Karpas-422 (cell line): Measurements from ENCODE around the gene USP47. TPM values are rescaled to one million over a fixed set of nuclear protein-coding genes. Genes with fewer than 3 reads are reported as not detected.

Experiments
- DNase-seq: peaks from one replicate; pipeline ENCODE4 v3.0.0-alpha.2; 2015
- H2AFZ ChIP-seq: fragments of 200-600 bp; sonication (generic); 2 replicates; pipeline ENCODE4 v1.6.1; 2014; ENCODE audit warnings: antibody characterized with exemption, low read length, mixed read lengths
- H3K27ac ChIP-seq: fragments of 200-600 bp; sonication (generic); 2 replicates; pipeline ENCODE4 v1.5.1; 2014; ENCODE audit warnings: mild to moderate bottlenecking, low read length, moderate library complexity
- H3K27me3 ChIP-seq: fragments of 200-600 bp; sonication (generic); 2 replicates; pipeline ENCODE4 v1.6.1; 2014; ENCODE audit warnings: low read length, mixed read lengths
- H3K36me3 ChIP-seq: fragments of 200-600 bp; sonication (generic); 2 replicates; pipeline ENCODE4 v1.6.1; 2014; ENCODE audit warnings: low read length, mixed read lengths; ENCODE audit not compliant: insufficient read depth
- H3K4me1 ChIP-seq: fragments of 200-600 bp; sonication (generic); 2 replicates; pipeline ENCODE4 v1.6.1; 2014; ENCODE audit warnings: mild to moderate bottlenecking, low read length, mixed read lengths
- H3K4me2 ChIP-seq: fragments of 200-600 bp; sonication (generic); 2 replicates; pipeline ENCODE4 v1.6.1; 2014; ENCODE audit warnings: low read length, low read depth, mild to moderate bottlenecking; ENCODE audit not compliant: poor library complexity, severe bottlenecking
- H3K4me3 ChIP-seq: fragments of 200-600 bp; sonication (generic); 2 replicates; pipeline ENCODE4 v1.5.1; 2014; ENCODE audit warnings: mild to moderate bottlenecking, antibody characterized with exemption, low read length, mixed read lengths
- H3K79me2 ChIP-seq: fragments of 200-600 bp; sonication (generic); 2 replicates; pipeline ENCODE4 v1.6.1; 2014; ENCODE audit warnings: mild to moderate bottlenecking, low read length, mixed read lengths
- H3K9ac ChIP-seq: fragments of 200-600 bp; sonication (generic); 2 replicates; pipeline ENCODE4 v1.6.0; 2014; ENCODE audit warnings: low read length
- H3K9me2 ChIP-seq: fragments of 200-600 bp; sonication (generic), shearing (Covaris generic); replicated peaks from 2 replicates; pipeline ENCODE4 v1.6.0; 2014; ENCODE audit warnings: mild to moderate bottlenecking, low read length, moderate library complexity; ENCODE audit not compliant: insufficient read depth
- H3K9me3 ChIP-seq: fragments of 300-700, 200-600 bp; sonication (generic); 2 replicates; pipeline ENCODE4 v1.6.1; 2014; ENCODE audit warnings: low read length, mixed read lengths
- H4K20me1 ChIP-seq: fragments of 200-600 bp; sonication (generic); 2 replicates; pipeline ENCODE4 v1.6.1; 2014; ENCODE audit warnings: mild to moderate bottlenecking, antibody characterized with exemption, low read length, low read depth; ENCODE audit not compliant: insufficient read depth
- total RNA-seq: library from RNA; depleted of rRNA; stranded (reverse); fragments of >200 nt; shearing (Covaris generic); gene quantifications from 2 replicates; pipeline ENCODE4 v1.2.3, GENCODE V29; 2014; ENCODE audit warnings: low replicate concordance; rRNA removed

USP47 gene
- total RNA-seq, 1 experiment from 2014 or later = 61.2 TPM

GRCh38 chr11:12005476-12005875, 163.7 kb downstream of the USP47 start:
- Histone ChIP-seq H3K36me3 (no peaks in the 10 kb centered on the region), H3K4me3 (no peak overlapping the region), H3K27ac (no peak overlapping the region), H3K9me2 (no peaks in the 10 kb centered on the region), H4K20me1 (no peaks in the 10 kb centered on the region), H3K27me3 (no peaks in the 10 kb centered on the region), H3K4me2 (no peak overlapping the region), H3K9ac (no peak overlapping the region), H3K4me1 (no peaks in the 10 kb centered on the region), H3K79me2 (no peaks in the 10 kb centered on the region), H3K9me3 (no peaks in the 10 kb centered on the region), H2AFZ (no peak overlapping the region)
- no peak for DNase-seq

DNA sequence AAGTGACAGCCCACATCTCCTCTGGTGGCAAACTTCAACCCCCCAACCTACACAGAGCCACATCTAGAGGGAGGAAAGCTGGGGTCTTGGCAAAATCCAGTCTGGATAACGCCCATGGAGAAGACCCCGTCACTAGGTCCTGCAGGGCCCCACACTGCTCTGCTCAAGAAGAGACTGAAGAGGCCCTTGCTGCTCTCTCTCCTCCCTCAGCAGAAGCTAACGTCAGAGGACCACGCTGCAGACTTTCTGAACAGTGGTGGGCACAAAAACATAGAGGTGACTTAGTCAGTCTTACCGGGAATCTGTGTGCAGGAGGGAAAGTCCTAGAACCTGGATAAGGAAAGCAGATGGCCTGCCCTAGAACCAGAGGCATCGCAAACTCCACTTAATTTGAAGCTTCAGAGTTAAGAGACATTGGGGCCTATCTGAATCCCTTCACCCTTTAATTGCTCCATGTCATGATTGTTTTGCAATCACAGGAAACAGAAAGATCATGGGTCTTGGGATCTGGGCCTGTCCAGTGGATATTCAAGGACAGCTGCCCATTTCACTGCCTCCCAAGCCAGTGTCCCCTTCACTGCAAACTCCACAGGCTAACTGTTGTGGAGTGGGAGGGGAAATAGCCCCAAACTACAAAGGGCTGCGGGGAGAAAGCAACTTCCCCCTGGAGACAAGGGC, 164.9 kb downstream of the USP47 start:
- no peaks in the 10 kb centered on the region for H3K9me2 ChIP-seq
- H3K4me2 ChIP-seq = no peak overlapping the region
- H3K79me2 ChIP-seq = no peaks in the 10 kb centered on the region
- no peak overlapping the region for H3K27ac ChIP-seq
- H2AFZ ChIP-seq = no peak overlapping the region
- H3K36me3 ChIP-seq = no peaks in the 10 kb centered on the region
- H3K27me3 ChIP-seq = no peaks in the 10 kb centered on the region
- no peak for DNase-seq
- no peaks in the 10 kb centered on the region for H3K4me1 ChIP-seq
- H3K9ac ChIP-seq = no peak overlapping the region
- no peaks in the 10 kb centered on the region for H3K9me3 ChIP-seq
- no peaks in the 10 kb centered on the region for H4K20me1 ChIP-seq
- H3K4me3 ChIP-seq = no peak overlapping the region

- no peaks in the 10 kb centered on the region for H3K36me3 ChIP-seq
- no peak overlapping the region for H3K4me2 ChIP-seq
- no peak overlapping the region for H3K9ac ChIP-seq
- DNase-seq = no peak
- no peaks in the 10 kb centered on the region for H3K9me2 ChIP-seq
- H3K27me3 ChIP-seq = no peaks in the 10 kb centered on the region
- H3K4me3 ChIP-seq = no peak overlapping the region
- no peaks in the 10 kb centered on the region for H3K4me1 ChIP-seq
- no peak overlapping the region for H2AFZ ChIP-seq
- no peaks in the 10 kb centered on the region for H3K9me3 ChIP-seq
- H4K20me1 ChIP-seq = no peaks in the 10 kb centered on the region
- no peak overlapping the region for H3K27ac ChIP-seq
- no peaks in the 10 kb centered on the region for H3K79me2 ChIP-seq
These were observed 165.4 kb downstream of the USP47 start for GRCh38 chr11:12007230-12007593.

- H3K27me3 ChIP-seq = no peaks in the 10 kb centered on the region
- no peak within 1 kb of the TSS for H3K27ac ChIP-seq
- no peaks in the 10 kb centered on the region for H3K9me3 ChIP-seq
- no peak for DNase-seq
- H3K9me2 ChIP-seq = no peaks in the 10 kb centered on the region
- H4K20me1 ChIP-seq = no peaks in the 10 kb centered on the region
- H2AFZ ChIP-seq = no peak within 1 kb of the TSS
- no peaks in the 10 kb centered on the region for H3K4me1 ChIP-seq
- no peak within 1 kb of the TSS for H3K9ac ChIP-seq
- no peaks in the 10 kb centered on the region for H3K36me3 ChIP-seq
- H3K79me2 ChIP-seq = no peaks in the 10 kb centered on the region
- H3K4me2 ChIP-seq = no peak within 1 kb of the TSS
- no peak within 1 kb of the TSS for H3K4me3 ChIP-seq
These were observed 166.3 kb downstream of the USP47 start, which contains the start of gene DKK3 for GRCh38 chr11:12007769-12008737. TSS of gene DKK3 (minus strand) at chr11:12008626. CDS start at chr11:12008582, 44 bp downstream.

Other genes starting within 250 kb of the USP47 start
- gene GALNT18, start 220.0 kb upstream of the USP47 start, total RNA-seq = not detected in 2 replicates
- gene DKK3, start 166.7 kb downstream of the USP47 start, total RNA-seq = not detected in 2 replicates